Left lung (tissue), 10 donors: Measurements from ENCODE around the gene FBXW8. TPM values are rescaled to one million over a fixed set of nuclear protein-coding genes. Genes with fewer than 3 reads are reported as not detected.

Experiments used
- ATAC-seq: fragments of 200-7000 bp; cut with Tn5 transposase; one replicate; pipeline ENCODE4 v1.9.1; 2020; ENCODE audit warnings: moderate library complexity
- DNase-seq, 4 donors: peaks; one replicate each; pipeline ENCODE4 v3.0.0-alpha.2; 2013 to 2020
- H3K27ac ChIP-seq, 2 donors: fragments of 200-600 bp; sonication (generic) in 1 of 2; one replicate each; pipeline versions ENCODE4 v1.5.0 to v1.8.0; 2020 to 2021
- H3K27me3 ChIP-seq, 2 donors: fragments of 200-600 bp; sonication (generic) in 1 of 2; one replicate each; pipeline versions ENCODE4 v1.5.0 to v1.8.0; 2020 to 2021
- H3K36me3 ChIP-seq, 2 donors: fragments of 200-600 bp; sonication (generic) in 1 of 2; one replicate each; pipeline versions ENCODE4 v1.5.0 to v1.8.0; 2020 to 2021
- H3K4me1 ChIP-seq, 2 donors: fragments of 200-600 bp; one replicate each; pipeline ENCODE4 v1.8.0; 2021
- H3K4me3 ChIP-seq, 2 donors: fragments of 200-600 bp; sonication (generic) in 1 of 2; one replicate each; pipeline versions ENCODE4 v1.5.0 to v1.8.0; 2020 to 2021; ENCODE audit warnings: mild to moderate bottlenecking in 1 of 2
- H3K9me3 ChIP-seq, 2 donors: fragments of 200-600 bp; sonication (generic) in 1 of 2; one replicate each; pipeline versions ENCODE4 v1.5.0 to v1.8.0; 2020 to 2021
- CTCF ChIP-seq, 2 donors: fragments of 200-600 bp; sonication (generic) in 1 of 2; IDR thresholded peaks; one replicate each; pipeline versions ENCODE4 v1.5.0 to v1.8.0; 2021; ENCODE audit warnings: antibody characterized with exemption in 2 of 2
- intact Hi-C, 2 donors: fragments of 100-400 bp; cut with DNase I; formaldehyde crosslinking; loops; one replicate each; pipeline versions ENCODE4 v1.11.2 to v1.14.2; 2022
- polyA plus RNA-seq, 6 donors: library from polyadenylated mRNA; unstranded; fragments of 120-200 nt; gene quantifications; one replicate each; pipeline ENCODE4 v1.2.1, GENCODE V29; 2013; ENCODE audit not compliant: insufficient read length in 6 of 6
- total RNA-seq, 2 donors: library from RNA; stranded (reverse); fragmentation: NEBNext Ultra II Directional; extraction: Animal tissue kit (Norgen Biotek cat#: 25700); gene quantifications; one replicate each; pipeline ENCODE4 v1.2.1, GENCODE V29; 2021
- donor health status: DM: no; HTN: yes; CAD: no.
- donor health status: DM: no; HTN: no; CAD: no.

FBXW8 gene
- total and polyA plus RNA-seq, 8 donors = 16.0 to 28.4 (median 24.6) TPM

GRCh38 chr12:117072736-117073490 is 162.2 kb downstream of the FBXW8 start:
- TF ChIP-seq CTCF (IDR thresholded peaks at IDR 0.05) = no peak
- no peak for ATAC-seq
- Histone ChIP-seq H3K36me3 (no peaks in the 10 kb centered on the region), H3K27me3 (no peaks in the 10 kb centered on the region), H3K4me1 (peaks cover 0 to 38% of the 10 kb centered on the region in 2 donors), H3K9me3 (no peaks in the 10 kb centered on the region), H3K27ac (no peak overlapping the region), H3K4me3 (no peak overlapping the region)
- DNase-seq = peak in 1 of 4 donors; percentile 2
- intact Hi-C loops = no loop called here

- no peaks in the 10 kb centered on the region for H3K27me3 ChIP-seq
- H3K36me3 ChIP-seq = no peaks in the 10 kb centered on the region
- DNase-seq (peak in 1 of 4 donors; percentile 9), ATAC-seq (no peak)
- no peaks in the 10 kb centered on the region for H3K9me3 ChIP-seq
- peaks cover 0 to 31% of the 10 kb centered on the region in 2 donors for H3K4me1 ChIP-seq
- no peak overlapping the region for H3K27ac ChIP-seq
- no peak for TF ChIP-seq CTCF (IDR thresholded peaks at IDR 0.05)
- intact Hi-C loops = no loop called here
- no peak overlapping the region for H3K4me3 ChIP-seq
These were observed 162.9 kb downstream of the FBXW8 start for GRCh38 chr12:117073611-117074010.

- peak in 1 of 4 donors; percentile 63 for DNase-seq
- H3K36me3 ChIP-seq = no peaks in the 10 kb centered on the region
- no peak for ATAC-seq
- peaks cover 0 to 6% of the 10 kb centered on the region in 2 donors for H3K4me1 ChIP-seq
- H3K9me3 ChIP-seq = no peaks in the 10 kb centered on the region
- H3K27me3 ChIP-seq = no peaks in the 10 kb centered on the region
- intact Hi-C loops = no loop called here
- no peak overlapping the region for H3K4me3 ChIP-seq
- no peak for TF ChIP-seq CTCF (IDR thresholded peaks at IDR 0.05)
- H3K27ac ChIP-seq = no peak overlapping the region
These were observed 165.9 kb downstream of the FBXW8 start for GRCh38 chr12:117076410-117077372.

GRCh38 chr12:117079487-117079886 is 168.7 kb downstream of the FBXW8 start:
- Histone ChIP-seq H3K4me1 (peaks cover 0 to 6% of the 10 kb centered on the region in 2 donors), H3K4me3 (no peak overlapping the region), H3K27me3 (no peaks in the 10 kb centered on the region), H3K27ac (no peak overlapping the region), H3K36me3 (no peaks in the 10 kb centered on the region), H3K9me3 (no peaks in the 10 kb centered on the region)
- DNase-seq (peak in 1 of 4 donors; percentile 2), ATAC-seq (no peak)
- TF ChIP-seq CTCF (IDR thresholded peaks at IDR 0.05) = no peak
- intact Hi-C loops = no loop called here

- Histone ChIP-seq H3K27me3 (no peaks in the 10 kb centered on the region), H3K4me1 (peaks cover 0 to 6% of the 10 kb centered on the region in 2 donors), H3K36me3 (no peaks in the 10 kb centered on the region), H3K9me3 (no peaks in the 10 kb centered on the region), H3K27ac (no peak overlapping the region), H3K4me3 (no peak overlapping the region)
- DNase-seq (peak in 1 of 4 donors; percentile 40), ATAC-seq (no peak)
- intact Hi-C loops = no loop called here
- TF ChIP-seq CTCF (IDR thresholded peaks at IDR 0.05) = no peak
These were observed 170.0 kb downstream of the FBXW8 start for GRCh38 chr12:117080661-117081144.
